ENCODE results near the gene CHST11.

DNA sequence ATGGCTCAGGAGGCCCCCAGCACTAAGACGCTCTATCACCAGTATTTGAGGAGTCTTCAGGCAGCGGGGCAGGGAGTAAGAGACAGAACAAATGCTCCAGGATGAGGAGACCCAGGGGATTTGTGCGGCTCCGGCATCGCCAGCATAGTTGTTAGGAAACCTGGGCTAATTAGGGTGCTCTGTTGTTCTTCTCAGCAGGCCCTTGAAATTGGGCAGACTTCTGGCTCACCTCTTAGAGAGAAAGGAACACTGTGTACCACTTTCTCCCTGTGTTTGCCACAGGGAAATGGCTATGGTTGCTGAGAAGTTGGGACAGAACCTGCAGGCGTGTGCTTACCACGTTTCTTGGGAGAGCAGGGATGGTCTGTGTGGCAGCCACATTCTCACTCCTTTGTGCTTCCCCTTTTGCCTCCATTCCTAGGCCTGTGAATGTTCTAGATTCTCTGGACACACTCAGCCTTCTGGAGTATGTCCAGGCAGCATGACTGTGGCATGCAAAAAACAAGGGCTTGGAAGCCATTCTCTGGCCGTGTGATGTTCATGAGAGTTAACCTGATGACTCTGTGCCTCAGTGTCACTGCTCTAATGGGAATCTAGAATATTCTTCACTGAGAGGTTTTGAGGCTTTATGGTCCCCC, 109.0 kb downstream of the CHST11 start:
- no peak for TF ChIP-seq CTCF (IDR thresholded peaks at IDR 0.05 in 8 of 11, conservative IDR thresholded peaks at IDR 0.05 in 3 of 11)
- TF ChIP-seq POLR2AphosphoS5 (IDR thresholded peaks at IDR 0.05): no peak

All from spleen (tissue), 7 donors.